Esophagus squamous epithelium (tissue), 4 donors: Measurements from ENCODE around the gene GNLY.

Source experiments
- POLR2A ChIP-seq, 4 donors: fragments of 450-650 bp; IDR thresholded peaks; one replicate each; pipeline ENCODE4 v1.6.1; 2017; ENCODE audit warnings: antibody characterized with exemption in 4 of 4, mild to moderate bottlenecking in 4 of 4, moderate library complexity in 3 of 4
- TF ChIP-seq, protein P1 (sequence below), 6 experiments: fragments of 450-650 bp in 4 of 6; fragments of 200-600 bp in 2 of 6; sonication (generic) in 2 of 6; IDR thresholded peaks; one replicate each; pipeline ENCODE4 v1.5.1; 2016 to 2019; ENCODE audit warnings: antibody characterized with exemption in 6 of 6, mild to moderate bottlenecking in 4 of 6, moderate library complexity in 4 of 6

DNA sequence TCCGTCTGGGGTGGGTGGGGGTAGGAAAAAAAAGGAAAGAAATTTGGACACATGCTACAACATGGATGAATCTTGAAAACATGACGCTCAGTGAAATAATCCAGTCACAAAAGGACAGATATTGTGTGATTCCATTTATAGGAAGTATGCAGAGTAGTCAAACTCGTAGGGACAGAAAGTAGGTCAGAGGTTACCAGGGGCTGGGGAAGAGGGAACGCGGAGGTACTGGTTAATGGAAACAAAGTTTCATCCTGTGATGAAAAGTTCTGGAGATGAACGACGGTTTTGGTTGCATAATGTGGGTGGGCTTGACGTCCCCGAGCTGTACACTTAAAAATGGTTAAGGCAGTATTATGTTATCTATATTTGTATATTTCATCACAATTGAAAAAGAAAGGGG lies 21.7 kb upstream of the GNLY start:
- TF ChIP-seq, protein P1, sequence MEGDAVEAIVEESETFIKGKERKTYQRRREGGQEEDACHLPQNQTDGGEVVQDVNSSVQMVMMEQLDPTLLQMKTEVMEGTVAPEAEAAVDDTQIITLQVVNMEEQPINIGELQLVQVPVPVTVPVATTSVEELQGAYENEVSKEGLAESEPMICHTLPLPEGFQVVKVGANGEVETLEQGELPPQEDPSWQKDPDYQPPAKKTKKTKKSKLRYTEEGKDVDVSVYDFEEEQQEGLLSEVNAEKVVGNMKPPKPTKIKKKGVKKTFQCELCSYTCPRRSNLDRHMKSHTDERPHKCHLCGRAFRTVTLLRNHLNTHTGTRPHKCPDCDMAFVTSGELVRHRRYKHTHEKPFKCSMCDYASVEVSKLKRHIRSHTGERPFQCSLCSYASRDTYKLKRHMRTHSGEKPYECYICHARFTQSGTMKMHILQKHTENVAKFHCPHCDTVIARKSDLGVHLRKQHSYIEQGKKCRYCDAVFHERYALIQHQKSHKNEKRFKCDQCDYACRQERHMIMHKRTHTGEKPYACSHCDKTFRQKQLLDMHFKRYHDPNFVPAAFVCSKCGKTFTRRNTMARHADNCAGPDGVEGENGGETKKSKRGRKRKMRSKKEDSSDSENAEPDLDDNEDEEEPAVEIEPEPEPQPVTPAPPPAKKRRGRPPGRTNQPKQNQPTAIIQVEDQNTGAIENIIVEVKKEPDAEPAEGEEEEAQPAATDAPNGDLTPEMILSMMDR (IDR thresholded peaks at IDR 0.05): no peak
- no peak for TF ChIP-seq POLR2A (IDR thresholded peaks at IDR 0.05)
